Stimulated activated CD8-positive, alpha-beta memory T cell treated with anti-CD3 and anti-CD28 coated beads, Interleukin-7, amount 100 ng/mL, for 48 hours (primary cell): Measurements from ENCODE around the gene PCSK6.
"Not testable (repeated sequence)": the region's sequence is repeated elsewhere in the genome, so short reads cannot be mapped to it uniquely, and the experiment has no call there.

Experiments
- DNase-seq, 2 donors: peaks; one replicate each; pipeline ENCODE4 v3.0.0-alpha.2; 2020; ENCODE audit warnings: low read depth in 1 of 2; ENCODE audit errors: extremely low read depth in 1 of 2

The PCSK6 gene

GRCh38 chr15:101434032-101434920, 55.2 kb downstream of the PCSK6 start:
- no peak for DNase-seq

GRCh38 chr15:101433396-101433795, 56.1 kb downstream of the PCSK6 start:
- no peak for DNase-seq

GRCh38 chr15:101432982-101433381, 56.5 kb downstream of the PCSK6 start:
- no peak for DNase-seq

GRCh38 chr15:101431748-101432147, 57.8 kb downstream of the PCSK6 start:
- DNase-seq, result no peak

- DNase-seq, result no peak
Measured at GRCh38 chr15:101431301-101431700, 58.2 kb downstream of the PCSK6 start.

- DNase-seq, result no peak
Measured at GRCh38 chr15:101429646-101430045, 59.9 kb downstream of the PCSK6 start.

GRCh38 chr15:101429191-101429590, 60.3 kb downstream of the PCSK6 start:
- DNase-seq, result no peak

- no peak for DNase-seq
Measured at GRCh38 chr15:101428758-101429157, 60.7 kb downstream of the PCSK6 start.

- DNase-seq, result no peak
Measured at GRCh38 chr15:101427606-101428487, 61.7 kb downstream of the PCSK6 start.

- no peak for DNase-seq
Measured at GRCh38 chr15:101426761-101427333, 62.7 kb downstream of the PCSK6 start.

- no peak for DNase-seq
Measured at GRCh38 chr15:101425787-101426365, 63.6 kb downstream of the PCSK6 start.

GRCh38 chr15:101424984-101425383, 64.5 kb downstream of the PCSK6 start:
- no peak for DNase-seq

GRCh38 chr15:101420232-101420631, 69.3 kb downstream of the PCSK6 start:
- no peak for DNase-seq

GRCh38 chr15:101416475-101416874, 73.0 kb downstream of the PCSK6 start:
- DNase-seq, result not testable (repeated sequence)

- DNase-seq, result no peak
Measured at GRCh38 chr15:101413239-101413638, 76.3 kb downstream of the PCSK6 start.

- DNase-seq, result no peak
Measured at GRCh38 chr15:101411581-101411980, 77.9 kb downstream of the PCSK6 start.

GRCh38 chr15:101411085-101411484, 78.4 kb downstream of the PCSK6 start:
- no peak for DNase-seq

GRCh38 chr15:101410612-101411011, 78.9 kb downstream of the PCSK6 start:
- no peak for DNase-seq

GRCh38 chr15:101409621-101410020, 79.9 kb downstream of the PCSK6 start:
- no peak for DNase-seq

GRCh38 chr15:101407966-101408775, 81.3 kb downstream of the PCSK6 start:
- DNase-seq, result no peak
